ENCODE results near the gene NKD1.

GRCh38 chr16:50609471-50609870, 61.3 kb downstream of the NKD1 start:
- TF ChIP-seq, protein P1, sequence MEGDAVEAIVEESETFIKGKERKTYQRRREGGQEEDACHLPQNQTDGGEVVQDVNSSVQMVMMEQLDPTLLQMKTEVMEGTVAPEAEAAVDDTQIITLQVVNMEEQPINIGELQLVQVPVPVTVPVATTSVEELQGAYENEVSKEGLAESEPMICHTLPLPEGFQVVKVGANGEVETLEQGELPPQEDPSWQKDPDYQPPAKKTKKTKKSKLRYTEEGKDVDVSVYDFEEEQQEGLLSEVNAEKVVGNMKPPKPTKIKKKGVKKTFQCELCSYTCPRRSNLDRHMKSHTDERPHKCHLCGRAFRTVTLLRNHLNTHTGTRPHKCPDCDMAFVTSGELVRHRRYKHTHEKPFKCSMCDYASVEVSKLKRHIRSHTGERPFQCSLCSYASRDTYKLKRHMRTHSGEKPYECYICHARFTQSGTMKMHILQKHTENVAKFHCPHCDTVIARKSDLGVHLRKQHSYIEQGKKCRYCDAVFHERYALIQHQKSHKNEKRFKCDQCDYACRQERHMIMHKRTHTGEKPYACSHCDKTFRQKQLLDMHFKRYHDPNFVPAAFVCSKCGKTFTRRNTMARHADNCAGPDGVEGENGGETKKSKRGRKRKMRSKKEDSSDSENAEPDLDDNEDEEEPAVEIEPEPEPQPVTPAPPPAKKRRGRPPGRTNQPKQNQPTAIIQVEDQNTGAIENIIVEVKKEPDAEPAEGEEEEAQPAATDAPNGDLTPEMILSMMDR (IDR thresholded peaks at IDR 0.05), result no peak
- TF ChIP-seq EZH2 (IDR thresholded peaks at IDR 0.05; ENCODE audit: borderline replicate concordance, insufficient read depth, low read depth, low read length, poor library complexity, severe bottlenecking), result no peak
